ENCODE results near the gene SKA3. TPM values are rescaled to one million over a fixed set of nuclear protein-coding genes. Genes with fewer than 3 reads are reported as not detected.
A peak's percentile ranks its signal among the peaks of the same experiment; 100 is the strongest.

SKA3 gene
- total and polyA plus RNA-seq, 2 of the 13 experiments (the other 11 are each of a cell fraction or from before 2014, with no cell fraction given): 7.2 to 10.8 TPM

GRCh38 chr13:21176215-21176981 lies at the start of gene SKA3, which contains the start of gene MRPL57 (continued):
- TF ChIP-seq MYPOP (CRISPR knock-in tag; IDR thresholded peaks at IDR 0.05): peak; percentile 98
- TF ChIP-seq ZNF687 (CRISPR knock-in tag; IDR thresholded peaks at IDR 0.05): peak; percentile 93
- TF ChIP-seq UBTF (CRISPR knock-in tag; IDR thresholded peaks at IDR 0.05): peak; percentile 90
- no peak for TF ChIP-seq PTBP1 (IDR thresholded peaks at IDR 0.05; ENCODE audit: low read depth, low read length, poor library complexity, severe bottlenecking)
- peak; percentile 99; the same call in 1 of the 2 replicates for TF ChIP-seq E2F2 (CRISPR knock-in tag; IDR thresholded peaks at IDR 0.05; ENCODE audit: borderline replicate concordance)
- peak; percentile 97 for TF ChIP-seq GATAD1 (CRISPR knock-in tag; IDR thresholded peaks at IDR 0.05)
- TF ChIP-seq TERF1 (CRISPR knock-in tag; IDR thresholded peaks at IDR 0.05): peak; percentile 88
- peak; percentile 72 for TF ChIP-seq IRF9 (CRISPR knock-in tag; IDR thresholded peaks at IDR 0.05; ENCODE audit: borderline replicate concordance)
- no peak for TF ChIP-seq MTA3 (CRISPR knock-in tag; IDR thresholded peaks at IDR 0.05)
- TF ChIP-seq ZNF468 (CRISPR knock-in tag; IDR thresholded peaks at IDR 0.05): peak; percentile 80; the same call in 1 of the 2 replicates
- peak; percentile 12; the same call in 1 of the 2 replicates for TF ChIP-seq ZSCAN20 (CRISPR knock-in tag; IDR thresholded peaks at IDR 0.05; ENCODE audit: borderline replicate concordance)
- 0 out of 2 replicates have a peak, but pooled peaks have one; percentile 14 for TF ChIP-seq RFXANK (CRISPR knock-in tag; IDR thresholded peaks at IDR 0.05)
- TF ChIP-seq KLF16 (CRISPR knock-in tag; IDR thresholded peaks at IDR 0.05): peak; percentile 62 to 88; a peak in 3 of 4 replicates
- 0 out of 2 replicates have a peak, but pooled peaks have one; percentile 45 for TF ChIP-seq SP140L (CRISPR knock-in tag; IDR thresholded peaks at IDR 0.05; ENCODE audit: borderline replicate concordance)
- TF ChIP-seq BRD4 (CRISPR knock-in tag; IDR thresholded peaks at IDR 0.05): peak; percentile 85
